H9 (cell line): ENCODE measurements around the gene IRF7. TPM values are rescaled to one million over a fixed set of nuclear protein-coding genes. Genes with fewer than 3 reads are reported as not detected.

Source experiments
- DNase-seq: peaks from one replicate; pipeline ENCODE4 v3.0.0-alpha.2; 2017
- H2AFZ ChIP-seq: one replicate; pipeline ENCODE4 v1.6.1; 2013; ENCODE audit warnings: mild to moderate bottlenecking, low read length, control low read depth, moderate library complexity
- H2AK5ac ChIP-seq: 2 replicates; pipeline ENCODE4 v1.6.1; 2013; ENCODE audit warnings: low read length, control low read depth, mixed read lengths; ENCODE audit not compliant: insufficient read length
- H2BK120ac ChIP-seq: one replicate; pipeline ENCODE4 v1.6.1; 2013; ENCODE audit warnings: low read depth, mild to moderate bottlenecking, low read length, control low read depth, inconsistent platforms; ENCODE audit not compliant: poor library complexity, severe bottlenecking
- H2BK12ac ChIP-seq: 2 replicates; pipeline ENCODE4 v1.6.1; 2013; ENCODE audit warnings: low read length, control low read depth, mixed read lengths, low read depth; ENCODE audit not compliant: insufficient read length
- H2BK15ac ChIP-seq: 2 replicates; pipeline ENCODE4 v1.6.1; 2013; ENCODE audit warnings: low read depth, low read length, control low read depth
- H2BK20ac ChIP-seq: one replicate; pipeline ENCODE4 v1.6.1; 2013; ENCODE audit warnings: low read depth, mild to moderate bottlenecking, low read length, control low read depth, inconsistent platforms; ENCODE audit not compliant: poor library complexity, severe bottlenecking
- H2BK5ac ChIP-seq: 2 replicates; pipeline ENCODE4 v1.6.1; 2013; ENCODE audit warnings: low read length, control low read depth, mixed read lengths; ENCODE audit not compliant: insufficient read length
- H3K14ac ChIP-seq: 2 replicates; pipeline ENCODE4 v1.6.1; 2013; ENCODE audit warnings: low read length, control low read depth; ENCODE audit not compliant: insufficient read depth
- H3K18ac ChIP-seq: 2 replicates; pipeline ENCODE4 v1.6.1; 2013; ENCODE audit warnings: low read depth, mild to moderate bottlenecking, mixed read lengths, low read length, control low read depth; ENCODE audit not compliant: insufficient read length
- H3K23ac ChIP-seq: 2 replicates; pipeline ENCODE4 v1.6.1; 2013; ENCODE audit warnings: low read length, control low read depth, mixed read lengths, low read depth; ENCODE audit not compliant: insufficient read length
- H3K23me2 ChIP-seq: 2 replicates; pipeline ENCODE4 v1.6.1; 2013; ENCODE audit warnings: low read depth, mild to moderate bottlenecking, mixed read lengths, low read length, control low read depth; ENCODE audit not compliant: insufficient read length, poor library complexity, severe bottlenecking
- H3K27ac ChIP-seq: 2 replicates; pipeline ENCODE4 v1.5.1; 2013; ENCODE audit warnings: low read length, control low read depth, mixed read lengths, low read depth; ENCODE audit not compliant: insufficient read length
- H3K27me3 ChIP-seq: 2 replicates; pipeline ENCODE4 v1.6.1; 2013; ENCODE audit warnings: low read length, control low read depth, inconsistent platforms; ENCODE audit not compliant: insufficient read depth
- H3K4ac ChIP-seq: 2 replicates; pipeline ENCODE4 v1.6.1; 2013; ENCODE audit warnings: low read depth, mild to moderate bottlenecking, control low read depth, inconsistent platforms, low read length, moderate library complexity
- H3K4me1 ChIP-seq: 2 replicates; pipeline ENCODE4 v1.6.1; 2013; ENCODE audit warnings: low read length, control low read depth, inconsistent platforms; ENCODE audit not compliant: insufficient read depth
- H3K4me2 ChIP-seq: 2 replicates; pipeline ENCODE4 v1.6.1; 2013; ENCODE audit warnings: low read length, control low read depth, mixed read lengths; ENCODE audit not compliant: insufficient read length, insufficient read depth
- H3K56ac ChIP-seq: 2 replicates; pipeline ENCODE4 v1.6.1; 2013; ENCODE audit warnings: low read depth, mild to moderate bottlenecking, mixed read lengths, low read length, control low read depth; ENCODE audit not compliant: insufficient read length
- H3K79me1 ChIP-seq: 2 replicates; pipeline ENCODE4 v1.6.1; 2013; ENCODE audit warnings: low read depth, mild to moderate bottlenecking, moderate library complexity, low read length, control low read depth, inconsistent platforms; ENCODE audit not compliant: insufficient read depth, poor library complexity, severe bottlenecking
- H3K79me2 ChIP-seq: 2 replicates; pipeline ENCODE4 v1.6.1; 2013; ENCODE audit warnings: low read length, control low read depth, inconsistent platforms; ENCODE audit not compliant: insufficient read depth
- H3K9ac ChIP-seq: 2 replicates; pipeline ENCODE4 v1.6.1; 2013; ENCODE audit warnings: low read length, control low read depth, mixed read lengths; ENCODE audit not compliant: insufficient read length; ENCODE audit errors: extremely low read depth
- H3K9me3 ChIP-seq: one replicate; pipeline ENCODE4 v1.6.1; 2013; ENCODE audit warnings: low read depth, low read length, inconsistent platforms; ENCODE audit not compliant: control insufficient read depth
- H3T11ph ChIP-seq: one replicate; pipeline ENCODE4 v1.6.1; 2013; ENCODE audit warnings: mild to moderate bottlenecking, low read length, control low read depth, inconsistent platforms
- H4K20me1 ChIP-seq: one replicate; pipeline ENCODE4 v1.6.1; 2013; ENCODE audit not compliant: control insufficient read depth, insufficient read length, insufficient read depth
- H4K5ac ChIP-seq: 2 replicates; pipeline ENCODE4 v1.6.1; 2013; ENCODE audit warnings: low read depth, mild to moderate bottlenecking, mixed read lengths, low read length, control low read depth; ENCODE audit not compliant: insufficient read length
- H4K8ac ChIP-seq: replicated peaks from 2 replicates; pipeline ENCODE4 v1.6.1; 2013; ENCODE audit warnings: low read length, control low read depth, mixed read lengths, low read depth; ENCODE audit not compliant: insufficient read length
- H4K91ac ChIP-seq: 2 replicates; pipeline ENCODE4 v1.6.1; 2013; ENCODE audit warnings: low read depth, mild to moderate bottlenecking, moderate library complexity, mixed read lengths, low read length, control low read depth; ENCODE audit not compliant: insufficient read length
- H3K27ac Mint-ChIP-seq, 3 experiments: 2 replicates in 2 of 3; 3 replicates in 1 of 3; pipeline ENCODE4 v1.8.0; 2020 to 2021; ENCODE audit warnings: mixed read lengths in 3 of 3, mild to moderate bottlenecking in 1 of 3, moderate library complexity in 1 of 3
- H3K27me3 Mint-ChIP-seq: 2 replicates; pipeline ENCODE4 v1.8.0; 2021; ENCODE audit warnings: low read depth, mild to moderate bottlenecking, moderate library complexity, mixed read lengths
- H3K36me3 Mint-ChIP-seq, 3 experiments: 2 replicates in 2 of 3; 3 replicates in 1 of 3; pipeline ENCODE4 v1.8.0; 2020 to 2021; ENCODE audit warnings: low read depth in 3 of 3, mixed read lengths in 3 of 3; ENCODE audit not compliant: insufficient read depth in 1 of 3
- H3K4me1 Mint-ChIP-seq, 2 experiments: 2 replicates each; pipeline ENCODE4 v1.8.0; 2020; ENCODE audit warnings: mixed read lengths in 2 of 2
- H3K4me3 Mint-ChIP-seq, 2 experiments: 2 replicates in 1 of 2; 3 replicates in 1 of 2; pipeline ENCODE4 v1.8.0; 2020 to 2021; ENCODE audit warnings: mild to moderate bottlenecking in 2 of 2, mixed read lengths in 2 of 2, moderate library complexity in 1 of 2
- H3K9me3 Mint-ChIP-seq, 2 experiments: 2 replicates in 1 of 2; 3 replicates in 1 of 2; pipeline ENCODE4 v1.8.0; 2020; ENCODE audit warnings: mild to moderate bottlenecking in 2 of 2, mixed read lengths in 2 of 2, moderate library complexity in 1 of 2
- CTCF ChIP-seq: fragments of 200-600 bp; sonication (generic); conservative IDR thresholded peaks from 3 replicates; pipeline ENCODE4 v1.8.0; 2021; ENCODE audit warnings: antibody characterized with exemption, mild to moderate bottlenecking
- WGBS: extraction: QIAGEN DNeasy Blood & Tissue Kit; methylation state at CpG from one replicate; pipeline ENCODE4 v1.1.7; 2013; ENCODE audit warnings: missing lambda C conversion rate, low lambda C conversion rate, mixed read lengths; ENCODE audit not compliant: insufficient read length; ENCODE audit errors: extremely low coverage; 5-methylcytosine and 5-hydroxymethylcytosine counted together
- total RNA-seq: library from RNA; stranded (reverse); gene quantifications from 2 replicates; pipeline ENCODE4 v1.2.1, GENCODE V29; 2021

Gene IRF7
- total RNA-seq, 1 experiment from 2014 or later, result 9.8 TPM

- no peak for DNase-seq
- no peak overlapping the region for H4K8ac ChIP-seq
- H3K27me3 ChIP-seq, result no peaks in the 10 kb centered on the region
- no peak overlapping the region for H3K4me2 ChIP-seq
- no peak overlapping the region for H3K14ac ChIP-seq
- no peak overlapping the region for H3K9ac ChIP-seq
- H3K27ac ChIP-seq, result no peak overlapping the region
- Mint-ChIP-seq H3K4me1 (peaks cover 0 to 3% of the 10 kb centered on the region in 2 experiments; a peak in 2 of 4 replicates), H3K27me3 (no peaks in the 10 kb centered on the region), H3K9me3 (no peaks in the 10 kb centered on the region), H3K4me3 (no peak overlapping the region), H3K36me3 (peaks cover 0 to 5% (median 0%) of the 10 kb centered on the region in 3 experiments; a peak in 2 of 7 replicates), H3K27ac (no peak overlapping the region; a peak in 1 of 7 replicates)
- H3T11ph ChIP-seq, result no peak overlapping the region
- H3K79me2 ChIP-seq, result no peaks in the 10 kb centered on the region
- no peak for TF ChIP-seq CTCF
- no peak overlapping the region for H2BK120ac ChIP-seq
- H4K5ac ChIP-seq, result no peak overlapping the region
- no peak overlapping the region for H2AFZ ChIP-seq
- no CpG with 5 or more reads among the region's 25 CpGs for WGBS
- no peaks in the 10 kb centered on the region for H4K20me1 ChIP-seq
- no peak overlapping the region for H3K4ac ChIP-seq
- H3K79me1 ChIP-seq, result no peaks in the 10 kb centered on the region
- H3K18ac ChIP-seq, result no peak overlapping the region
- no peak overlapping the region for H2BK15ac ChIP-seq
- H3K23me2 ChIP-seq, result peaks cover 4% of the 10 kb centered on the region
- H2BK5ac ChIP-seq, result no peak overlapping the region
- no peak overlapping the region for H3K23ac ChIP-seq
- H3K56ac ChIP-seq, result no peak overlapping the region
- H2BK20ac ChIP-seq, result no peak overlapping the region
- no peak overlapping the region for H2BK12ac ChIP-seq
- H3K4me1 ChIP-seq, result no peaks in the 10 kb centered on the region
- no peaks in the 10 kb centered on the region for H3K9me3 ChIP-seq
- no peak overlapping the region for H2AK5ac ChIP-seq
- no peak overlapping the region for H4K91ac ChIP-seq
Measured at GRCh38 chr11:617912-618682, 2.3 kb upstream of the IRF7 start.
